GM19193 (cell line): ENCODE measurements around the gene ATP13A4.
A peak's percentile ranks its signal among the peaks of the same experiment; 100 is the strongest.

Source experiments
- POLR2A ChIP-seq: IDR thresholded peaks from 4 replicates; pipeline ENCODE4 v1.6.1; 2011; ENCODE audit not compliant: insufficient read depth, insufficient read length; ENCODE audit errors: extremely low read depth

Gene ATP13A4, protein sequence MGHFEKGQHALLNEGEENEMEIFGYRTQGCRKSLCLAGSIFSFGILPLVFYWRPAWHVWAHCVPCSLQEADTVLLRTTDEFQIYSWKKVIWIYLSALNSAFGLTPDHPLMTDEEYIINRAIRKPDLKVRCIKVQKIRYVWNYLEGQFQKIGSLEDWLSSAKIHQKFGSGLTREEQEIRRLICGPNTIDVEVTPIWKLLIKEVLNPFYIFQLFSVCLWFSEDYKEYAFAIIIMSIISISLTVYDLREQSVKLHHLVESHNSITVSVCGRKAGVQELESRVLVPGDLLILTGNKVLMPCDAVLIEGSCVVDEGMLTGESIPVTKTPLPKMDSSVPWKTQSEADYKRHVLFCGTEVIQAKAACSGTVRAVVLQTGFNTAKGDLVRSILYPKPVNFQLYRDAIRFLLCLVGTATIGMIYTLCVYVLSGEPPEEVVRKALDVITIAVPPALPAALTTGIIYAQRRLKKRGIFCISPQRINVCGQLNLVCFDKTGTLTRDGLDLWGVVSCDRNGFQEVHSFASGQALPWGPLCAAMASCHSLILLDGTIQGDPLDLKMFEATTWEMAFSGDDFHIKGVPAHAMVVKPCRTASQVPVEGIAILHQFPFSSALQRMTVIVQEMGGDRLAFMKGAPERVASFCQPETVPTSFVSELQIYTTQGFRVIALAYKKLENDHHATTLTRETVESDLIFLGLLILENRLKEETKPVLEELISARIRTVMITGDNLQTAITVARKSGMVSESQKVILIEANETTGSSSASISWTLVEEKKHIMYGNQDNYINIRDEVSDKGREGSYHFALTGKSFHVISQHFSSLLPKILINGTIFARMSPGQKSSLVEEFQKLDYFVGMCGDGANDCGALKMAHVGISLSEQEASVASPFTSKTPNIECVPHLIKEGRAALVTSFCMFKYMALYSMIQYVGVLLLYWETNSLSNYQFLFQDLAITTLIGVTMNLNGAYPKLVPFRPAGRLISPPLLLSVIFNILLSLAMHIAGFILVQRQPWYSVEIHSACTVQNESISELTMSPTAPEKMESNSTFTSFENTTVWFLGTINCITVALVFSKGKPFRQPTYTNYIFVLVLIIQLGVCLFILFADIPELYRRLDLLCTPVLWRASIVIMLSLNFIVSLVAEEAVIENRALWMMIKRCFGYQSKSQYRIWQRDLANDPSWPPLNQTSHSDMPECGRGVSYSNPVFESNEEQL

DNA sequence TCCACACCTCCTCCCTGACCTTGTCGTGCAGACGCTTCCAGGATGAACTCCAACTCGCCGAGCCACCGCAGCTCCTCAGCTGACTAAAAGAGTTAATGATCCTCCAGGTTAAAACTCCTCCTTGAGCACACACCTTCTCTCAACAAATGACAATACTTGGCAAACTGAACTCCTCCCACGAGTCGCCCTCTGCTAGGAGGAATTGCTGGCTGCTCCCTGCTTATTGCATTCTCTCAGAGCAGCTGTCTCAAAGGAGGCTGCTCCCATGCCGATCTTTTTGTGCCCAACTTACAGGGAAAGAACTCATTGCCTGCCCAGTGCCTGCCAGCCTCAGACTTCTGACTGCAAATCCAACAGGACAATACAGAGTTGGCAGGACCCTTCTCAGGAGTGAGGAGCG, at the start of gene ATP13A4:
ATP13A4 (minus strand) TSS at position 85 of the 400 bp plus-strand sequence. CDS start 96 bp downstream, outside the sequence.
- TF ChIP-seq POLR2A: no peak

DNA sequence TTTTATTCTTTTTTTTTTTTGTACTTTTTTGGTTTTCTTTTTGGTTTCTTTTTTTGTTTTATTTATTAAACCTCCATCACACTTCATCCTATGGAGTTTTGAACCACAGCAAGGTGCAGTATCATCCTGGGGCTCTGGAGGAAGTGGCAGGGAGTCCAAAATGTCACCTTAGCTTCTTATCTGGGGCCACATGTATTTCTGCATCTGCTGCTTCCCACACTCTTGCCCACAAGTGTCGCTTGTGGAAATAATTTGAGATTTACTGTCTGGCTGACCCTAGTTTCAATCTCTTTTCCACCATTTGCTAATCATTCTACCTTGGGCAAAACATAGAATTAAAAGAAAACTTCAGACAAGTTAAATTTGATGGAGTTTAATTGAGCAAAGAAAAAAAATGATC, 44.7 kb upstream of the ATP13A4 start:
- no peak for TF ChIP-seq POLR2A

DNA sequence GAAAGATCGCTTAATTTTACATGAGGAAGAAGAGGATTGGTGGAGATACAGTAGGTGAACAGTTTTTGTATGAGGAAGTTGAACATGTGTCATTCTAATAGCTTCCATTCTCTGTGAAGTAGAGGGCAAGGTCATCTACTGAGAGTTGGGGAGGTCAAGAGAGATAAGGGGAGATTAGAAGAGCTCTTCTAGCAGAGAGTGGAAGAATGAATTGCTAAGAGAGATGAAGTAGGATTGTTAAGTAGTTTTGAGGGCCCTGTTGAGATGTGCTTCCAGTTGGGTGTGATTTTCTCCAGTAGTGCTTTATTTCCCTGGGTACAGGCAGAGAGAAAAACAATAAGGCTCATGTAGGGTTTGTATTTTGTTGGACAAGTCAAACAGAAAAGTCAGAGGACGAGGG, 43.5 kb upstream of the ATP13A4 start:
- TF ChIP-seq POLR2A: no peak

DNA sequence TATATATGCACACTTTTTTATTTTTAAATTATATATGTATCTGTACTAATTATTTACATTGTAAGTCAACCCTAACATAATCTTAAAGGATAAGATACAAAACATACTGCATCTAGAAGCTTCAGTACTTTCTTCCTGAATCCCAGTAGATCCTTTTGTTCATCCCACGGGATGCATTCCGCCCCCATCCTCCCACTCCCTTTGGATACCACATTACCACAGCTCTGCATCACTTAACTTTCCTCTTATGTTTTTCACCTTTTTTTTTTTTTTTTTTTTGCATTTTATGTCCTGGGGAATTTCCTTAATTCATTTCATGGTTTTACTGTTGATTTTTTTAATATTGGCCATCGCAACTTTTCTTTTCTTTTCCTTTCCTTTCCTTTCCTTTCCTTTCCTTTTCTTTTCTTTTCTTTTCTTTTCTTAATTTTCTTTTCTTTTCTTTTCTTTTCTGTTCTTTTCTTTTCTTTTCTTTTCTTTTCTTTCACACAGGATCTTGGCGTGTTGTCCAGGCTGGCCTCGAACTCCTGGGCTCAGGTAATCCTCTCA, 41.3 kb upstream of the ATP13A4 start:
- no peak for TF ChIP-seq POLR2A

DNA sequence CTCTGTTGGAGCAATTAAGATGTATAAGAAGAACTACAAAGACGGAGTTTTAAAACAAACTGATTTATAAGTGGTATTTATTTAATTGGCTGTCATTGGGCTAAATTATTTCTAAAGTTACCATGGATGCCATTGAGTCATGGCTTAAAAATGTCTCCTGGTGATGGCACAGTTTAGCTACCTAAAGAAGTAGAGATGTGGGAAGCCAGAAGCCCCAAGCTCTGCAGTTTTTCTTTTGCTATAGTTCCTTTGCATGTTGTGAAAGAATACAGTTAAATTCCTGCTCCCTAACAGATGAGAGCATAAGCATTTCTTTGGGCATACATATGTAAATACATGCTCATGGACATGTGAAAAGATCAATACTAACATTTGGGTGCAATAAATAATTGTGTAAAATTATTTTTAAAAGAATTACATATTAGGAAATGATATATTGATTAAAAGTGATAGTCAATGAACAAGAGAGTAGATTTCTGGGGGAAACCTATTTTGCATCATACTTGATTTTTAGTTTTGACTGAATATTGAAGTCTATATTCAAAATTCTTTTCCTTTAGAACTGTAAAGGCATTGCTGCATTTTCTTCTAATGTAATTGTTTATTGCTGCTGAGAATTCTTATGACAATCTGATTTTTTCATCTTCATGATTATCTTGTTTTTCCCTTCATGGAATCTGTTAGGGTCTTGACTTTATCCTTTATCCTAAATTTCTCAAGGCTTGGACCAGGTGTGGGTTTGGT, 40.4 kb upstream of the ATP13A4 start:
- TF ChIP-seq POLR2A: no peak

DNA sequence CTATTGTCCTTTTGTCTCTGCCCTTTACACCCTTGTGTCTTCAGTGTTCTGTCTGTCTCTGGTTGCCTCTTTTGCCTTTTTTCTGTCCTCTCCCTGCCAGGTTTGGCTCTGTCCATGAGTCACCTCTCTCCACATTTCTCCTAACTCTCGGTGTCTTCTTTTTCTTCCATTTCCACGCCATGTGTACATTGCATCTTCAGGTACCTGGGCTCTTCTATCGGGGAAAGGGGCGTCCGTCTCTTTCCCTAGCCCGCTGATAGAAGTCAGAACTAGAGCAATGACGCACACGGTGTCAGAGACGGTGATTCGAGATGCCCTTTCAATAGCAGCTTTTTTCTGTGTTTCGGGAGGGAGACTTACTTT, 39.0 kb upstream of the ATP13A4 start:
- TF ChIP-seq POLR2A: no peak

DNA sequence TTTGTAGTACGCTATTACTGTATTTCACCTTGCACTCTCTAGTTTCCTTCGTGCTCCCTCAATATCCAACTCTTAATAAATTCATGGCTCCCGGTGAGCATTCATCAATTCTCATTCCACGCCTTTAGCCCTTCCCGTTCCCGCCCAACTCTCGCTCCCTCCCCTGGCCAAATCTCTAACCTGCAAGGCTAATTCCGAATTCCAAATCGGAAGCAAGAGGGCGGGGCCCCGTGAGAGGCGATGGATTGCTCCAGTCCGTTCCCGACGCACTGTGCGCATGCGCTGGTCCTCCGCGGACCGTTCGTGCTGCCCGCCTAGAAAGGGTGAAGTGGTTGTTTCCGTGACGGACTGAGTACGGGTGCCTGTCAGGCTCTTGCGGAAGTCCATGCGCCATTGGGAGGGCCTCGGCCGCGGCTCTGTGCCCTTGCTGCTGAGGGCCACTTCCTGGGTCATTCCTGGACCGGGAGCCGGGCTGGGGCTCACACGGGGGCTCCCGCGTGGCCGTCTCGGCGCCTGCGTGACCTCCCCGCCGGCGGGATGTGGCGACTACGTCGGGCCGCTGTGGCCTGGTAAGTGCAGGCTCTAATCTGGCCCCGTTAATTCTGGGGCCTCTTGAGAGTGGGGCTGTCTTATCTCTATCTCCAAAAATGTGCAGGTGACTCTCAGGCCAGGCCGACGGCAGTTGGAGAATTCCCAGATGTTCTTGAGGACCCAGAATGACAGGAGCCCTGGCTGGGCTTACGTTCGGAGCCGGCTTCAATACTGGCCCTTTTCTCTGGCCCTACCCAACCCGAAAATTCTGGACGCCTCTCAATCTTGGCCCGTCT, 38.4 kb upstream of the ATP13A4 start, which contains the start of gene OPA1:
OPA1 (plus strand) TSS at position 368 of the 827 bp plus-strand sequence; CDS start at position 538, 170 bp downstream.
- peak; percentile 88 for TF ChIP-seq POLR2A

DNA sequence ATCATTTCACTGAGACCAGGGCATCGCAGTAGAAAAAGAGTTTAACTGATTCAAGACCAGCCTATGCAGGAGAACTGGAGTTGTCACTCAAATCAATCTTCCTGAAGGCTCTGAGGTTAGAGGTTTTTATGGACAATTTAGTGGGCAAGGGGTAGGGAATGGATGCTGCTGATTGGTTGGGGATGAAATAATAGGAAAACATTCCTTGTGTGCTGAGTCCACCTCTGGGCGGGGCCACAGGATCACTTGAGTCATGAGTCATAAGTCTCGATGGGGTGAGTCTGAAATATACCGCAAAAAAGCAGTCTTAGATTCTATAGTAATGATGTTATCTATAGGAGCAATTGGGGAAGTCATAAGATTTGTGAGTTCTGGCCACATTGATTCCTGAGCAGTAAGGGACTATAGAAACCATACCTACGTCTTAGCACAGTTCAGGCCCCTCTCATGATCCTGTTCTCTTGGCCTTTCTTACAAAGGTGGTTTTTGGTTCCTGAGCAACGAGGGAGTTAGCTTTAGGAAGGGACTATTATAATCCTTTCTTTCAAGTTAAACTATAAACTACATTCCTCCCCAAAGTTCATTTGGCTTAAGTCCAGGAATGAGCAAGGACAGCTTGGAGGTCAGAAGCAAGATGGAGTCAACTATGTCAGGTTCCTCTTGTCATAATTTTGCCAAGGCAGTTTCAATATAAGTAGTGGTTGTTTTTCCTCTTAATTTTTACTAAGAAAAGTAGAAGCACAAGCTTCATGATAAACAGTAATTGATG, 35.6 kb upstream of the ATP13A4 start:
- TF ChIP-seq POLR2A: no peak

DNA sequence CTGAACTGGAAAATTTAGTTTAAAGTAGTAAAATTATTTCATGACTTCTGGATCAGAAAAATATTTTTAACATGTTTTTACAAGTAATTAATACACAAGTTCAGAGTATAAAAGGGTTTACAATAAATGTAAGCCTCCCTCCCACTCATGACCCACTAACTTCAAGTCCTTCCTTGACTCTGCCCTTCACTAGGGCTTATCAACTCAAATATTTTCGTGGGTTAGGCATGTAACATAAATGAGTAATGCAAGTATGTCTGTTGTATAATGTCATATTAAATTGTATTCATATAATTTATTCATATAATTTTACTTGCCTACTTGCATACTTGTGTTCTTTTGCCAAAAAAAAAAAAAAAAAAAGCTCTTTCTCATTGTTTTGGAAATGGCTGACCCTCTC, 34.9 kb upstream of the ATP13A4 start:
- TF ChIP-seq POLR2A: no peak

DNA sequence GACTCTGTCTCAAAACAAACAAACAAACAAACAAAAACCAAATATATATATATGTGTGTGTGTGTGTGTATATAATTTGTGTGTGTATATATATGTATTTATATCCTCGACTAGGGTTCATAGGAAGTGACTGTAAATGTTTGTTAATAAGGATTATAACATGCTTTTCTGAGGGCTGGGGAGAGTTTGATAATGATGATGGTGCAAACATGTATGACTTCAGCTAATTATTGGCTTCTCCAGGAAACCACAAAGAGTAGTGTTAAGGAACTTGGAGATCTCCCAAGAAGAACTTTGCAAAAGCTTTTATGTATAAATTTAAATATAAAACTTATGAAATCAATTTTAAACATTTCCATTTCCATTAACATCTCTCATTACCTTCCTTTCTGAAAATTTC, 34.4 kb upstream of the ATP13A4 start:
- no peak for TF ChIP-seq POLR2A

DNA sequence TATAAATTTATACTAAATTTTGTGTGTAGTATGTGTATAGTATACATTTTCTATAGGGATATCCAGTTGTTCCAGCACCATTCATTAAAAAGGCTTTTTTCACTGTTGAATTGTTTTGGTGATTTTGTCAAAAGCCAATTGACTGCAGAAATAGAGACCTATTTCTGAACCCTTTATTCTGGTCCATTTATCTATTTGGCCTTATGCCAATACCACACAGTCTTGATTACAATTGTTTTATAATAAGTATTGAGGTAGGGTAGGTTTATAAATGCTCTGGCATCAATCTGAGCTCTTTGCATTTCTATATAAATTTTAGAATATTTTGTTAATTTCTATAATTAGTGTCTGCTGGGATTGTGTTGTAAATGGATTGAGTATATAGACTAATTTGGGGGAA, 31.8 kb upstream of the ATP13A4 start:
- TF ChIP-seq POLR2A: no peak

DNA sequence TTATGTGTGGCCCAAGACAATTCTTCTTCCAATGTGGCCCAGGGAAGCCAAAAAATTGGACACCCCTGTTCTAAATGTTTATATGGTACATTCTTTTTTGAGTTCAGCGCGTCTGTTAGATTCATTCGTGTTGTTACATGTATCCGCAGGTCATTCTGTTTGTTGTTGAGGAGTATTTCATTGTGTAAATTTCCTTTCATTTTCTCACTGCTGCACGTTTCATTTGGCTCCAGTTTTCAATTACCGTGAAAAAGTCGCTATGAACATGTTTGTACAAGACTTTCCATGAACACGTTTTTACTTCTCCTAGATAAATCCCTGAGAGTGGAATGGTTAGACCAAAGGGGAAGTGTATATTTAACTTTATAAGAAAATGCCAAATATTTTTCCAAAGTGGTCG, 30.8 kb upstream of the ATP13A4 start:
- no peak for TF ChIP-seq POLR2A

DNA sequence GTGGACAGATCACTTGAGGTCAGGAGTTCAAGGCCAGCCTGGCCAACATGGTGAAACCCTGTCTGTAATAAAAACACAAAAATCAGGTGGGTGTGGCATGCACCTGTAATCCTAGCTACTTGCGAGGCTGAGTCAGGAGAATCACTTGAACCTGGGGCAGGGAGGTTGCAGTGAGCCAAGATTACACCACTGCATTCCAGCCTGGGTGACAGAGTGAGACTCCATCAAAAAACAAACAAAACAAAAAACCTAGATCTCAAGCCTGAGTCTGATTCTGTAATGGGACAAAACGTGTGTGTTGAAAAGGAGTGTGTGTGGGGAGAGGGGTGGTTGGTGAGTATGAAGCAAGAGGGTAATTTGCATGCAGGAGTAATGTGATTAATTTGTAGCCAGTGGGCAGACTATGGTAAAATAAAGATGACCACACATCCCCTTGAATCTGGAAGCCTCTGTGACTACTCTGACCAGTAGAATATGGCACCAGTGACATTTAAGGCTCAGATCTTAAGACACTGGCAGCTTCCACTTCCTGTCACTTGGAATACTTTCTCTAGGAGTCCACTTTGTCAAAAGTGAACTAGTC, 19.9 kb upstream of the ATP13A4 start:
- no peak for TF ChIP-seq POLR2A
